GM10248 (cell line): ENCODE measurements around the gene UGT1A10.
"Not testable (repeated sequence)": the region's sequence is repeated elsewhere in the genome, so short reads cannot be mapped to it uniquely, and the experiment has no call there.

ENCODE experiments used
- CTCF ChIA-PET: fragments of 300-600 bp; sonication (Branson Sonifier 250); formaldehyde crosslinking; extraction: SDS; loops from one replicate; lab custom pipeline; 2021; ENCODE audit warnings: antibody characterized with exemption; lab: Yijun Ruan, JAX
- POLR2A ChIA-PET: fragments of 350-650 bp; sonication (Branson Sonifier 250); formaldehyde crosslinking; extraction: SDS; loops from one replicate; lab custom pipeline; 2020; ENCODE audit warnings: antibody characterized with exemption; lab: Yijun Ruan, JAX
- DNase-seq: peaks from one replicate; pipeline ENCODE4 v3.0.0; 2012; ENCODE audit errors: extremely low spot score
- TF ChIP-seq, protein P1 (sequence below): IDR thresholded peaks from 2 replicates; pipeline ENCODE4 v1.5.1; 2012; ENCODE audit warnings: mild to moderate bottlenecking, low read depth; ENCODE audit errors: extremely low read depth, missing control alignments, control extremely low read depth

UGT1A10 gene

DNA sequence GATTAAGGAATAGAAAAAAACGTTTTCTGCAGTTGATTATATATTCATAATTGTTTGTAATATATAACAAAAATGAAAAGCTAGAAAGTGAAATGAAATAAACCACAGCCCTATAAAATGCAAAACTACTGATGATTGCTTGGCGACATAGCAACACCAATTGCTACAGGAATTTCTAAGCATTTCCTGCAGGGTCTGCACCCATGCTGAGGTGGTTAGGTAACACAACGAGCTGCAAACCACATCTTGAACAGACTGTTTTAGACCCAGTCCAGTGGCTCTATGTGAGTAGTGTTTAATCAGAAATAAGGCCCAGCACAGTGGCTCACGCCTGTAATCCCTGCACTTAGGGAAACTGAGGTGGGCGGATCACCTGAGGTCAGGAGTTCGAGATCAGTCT, 18.3 kb downstream of the UGT1A10 start:
- ChIA-PET CTCF (no interaction called here), POLR2A (no interaction called here)
- TF ChIP-seq, protein P1, sequence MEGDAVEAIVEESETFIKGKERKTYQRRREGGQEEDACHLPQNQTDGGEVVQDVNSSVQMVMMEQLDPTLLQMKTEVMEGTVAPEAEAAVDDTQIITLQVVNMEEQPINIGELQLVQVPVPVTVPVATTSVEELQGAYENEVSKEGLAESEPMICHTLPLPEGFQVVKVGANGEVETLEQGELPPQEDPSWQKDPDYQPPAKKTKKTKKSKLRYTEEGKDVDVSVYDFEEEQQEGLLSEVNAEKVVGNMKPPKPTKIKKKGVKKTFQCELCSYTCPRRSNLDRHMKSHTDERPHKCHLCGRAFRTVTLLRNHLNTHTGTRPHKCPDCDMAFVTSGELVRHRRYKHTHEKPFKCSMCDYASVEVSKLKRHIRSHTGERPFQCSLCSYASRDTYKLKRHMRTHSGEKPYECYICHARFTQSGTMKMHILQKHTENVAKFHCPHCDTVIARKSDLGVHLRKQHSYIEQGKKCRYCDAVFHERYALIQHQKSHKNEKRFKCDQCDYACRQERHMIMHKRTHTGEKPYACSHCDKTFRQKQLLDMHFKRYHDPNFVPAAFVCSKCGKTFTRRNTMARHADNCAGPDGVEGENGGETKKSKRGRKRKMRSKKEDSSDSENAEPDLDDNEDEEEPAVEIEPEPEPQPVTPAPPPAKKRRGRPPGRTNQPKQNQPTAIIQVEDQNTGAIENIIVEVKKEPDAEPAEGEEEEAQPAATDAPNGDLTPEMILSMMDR: no peak
- no peak for DNase-seq

DNA sequence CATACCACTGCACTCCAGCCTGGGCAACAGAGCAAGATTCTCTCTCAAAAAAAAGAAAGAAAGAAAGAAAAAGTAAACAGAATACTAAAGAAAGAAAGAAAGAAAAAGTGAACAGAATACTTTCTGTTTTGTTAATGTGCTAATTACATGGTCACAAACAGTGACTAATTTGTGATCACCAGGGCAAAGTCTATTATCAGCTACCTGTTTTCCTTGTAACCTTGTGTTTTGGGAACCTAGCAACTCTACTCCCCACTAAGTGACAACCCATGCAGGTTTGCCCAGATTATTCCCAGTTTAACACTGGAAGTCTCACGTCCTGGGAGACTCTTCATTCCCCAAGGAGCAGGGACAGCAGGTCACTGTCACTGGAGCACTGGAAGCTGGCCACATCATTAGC, 18.8 kb downstream of the UGT1A10 start:
- POLR2A ChIA-PET: no interaction called here
- no peak for DNase-seq
- CTCF ChIA-PET: no interaction called here
- TF ChIP-seq, protein P1: no peak

DNA sequence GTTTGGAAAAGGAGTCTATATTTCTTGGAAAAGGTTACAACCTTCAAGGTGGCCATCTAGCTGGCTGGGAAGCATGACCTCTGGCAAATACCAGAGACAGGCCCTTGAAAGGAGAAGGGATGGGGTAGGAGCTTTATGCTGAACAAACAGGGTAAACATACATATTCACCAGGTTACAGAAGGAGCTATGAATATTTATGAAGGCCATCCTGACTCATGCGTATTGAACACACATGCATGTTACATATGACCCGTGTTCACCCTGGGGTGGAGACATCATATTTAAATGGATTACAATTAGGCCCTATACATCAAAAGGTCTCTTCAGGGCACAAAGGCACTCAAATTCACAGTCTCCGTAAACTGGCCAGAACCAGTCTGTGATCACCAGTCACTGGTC, 19.7 kb downstream of the UGT1A10 start:
- CTCF ChIA-PET, POLR2A ChIA-PET, DNase-seq: not testable (repeated sequence)

DNA sequence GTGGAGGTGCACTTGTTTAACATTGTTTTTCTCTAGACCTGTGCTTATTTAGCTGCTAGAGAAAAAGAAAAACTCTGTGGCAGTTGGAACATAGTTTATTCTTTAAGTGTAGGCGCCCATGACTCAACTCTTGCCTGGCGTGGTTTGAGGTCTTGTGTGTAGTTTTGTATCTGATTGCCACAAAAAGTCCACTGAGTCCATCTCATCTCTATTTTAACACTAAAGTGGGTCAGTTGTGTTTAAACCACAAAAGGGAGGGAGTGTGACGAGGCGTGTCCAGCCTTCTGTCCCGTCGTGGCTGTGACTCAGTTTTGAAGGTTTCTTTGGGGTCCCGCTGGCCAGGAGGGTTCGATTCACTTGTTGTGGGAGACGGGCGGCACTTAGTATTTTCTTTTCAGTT, 20.2 kb downstream of the UGT1A10 start:
- no peak for DNase-seq
- TF ChIP-seq, protein P1: no peak
- CTCF ChIA-PET: no interaction called here
- POLR2A ChIA-PET: no interaction called here

DNA sequence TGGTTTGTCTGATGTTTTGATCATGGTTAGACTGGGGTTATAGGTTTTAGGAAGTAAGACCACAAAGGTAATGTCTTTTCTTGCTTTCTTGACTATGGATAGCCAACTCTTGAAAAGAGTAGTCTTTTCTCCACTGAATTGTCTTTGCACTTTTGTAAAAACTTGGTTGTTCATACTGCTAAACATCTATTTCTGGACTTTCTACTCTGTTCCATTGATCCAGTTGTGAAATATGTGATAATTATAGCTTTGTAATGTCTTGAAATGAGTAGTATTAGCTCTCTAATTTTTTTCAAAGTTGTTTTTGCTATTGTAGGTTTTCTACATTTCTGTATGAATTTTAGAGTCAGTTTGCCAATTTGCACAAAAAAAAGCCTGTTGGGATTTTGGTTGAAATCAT, 22.4 kb downstream of the UGT1A10 start:
- POLR2A ChIA-PET: no interaction called here
- TF ChIP-seq, protein P1: no peak
- no peak for DNase-seq
- CTCF ChIA-PET: no interaction called here

DNA sequence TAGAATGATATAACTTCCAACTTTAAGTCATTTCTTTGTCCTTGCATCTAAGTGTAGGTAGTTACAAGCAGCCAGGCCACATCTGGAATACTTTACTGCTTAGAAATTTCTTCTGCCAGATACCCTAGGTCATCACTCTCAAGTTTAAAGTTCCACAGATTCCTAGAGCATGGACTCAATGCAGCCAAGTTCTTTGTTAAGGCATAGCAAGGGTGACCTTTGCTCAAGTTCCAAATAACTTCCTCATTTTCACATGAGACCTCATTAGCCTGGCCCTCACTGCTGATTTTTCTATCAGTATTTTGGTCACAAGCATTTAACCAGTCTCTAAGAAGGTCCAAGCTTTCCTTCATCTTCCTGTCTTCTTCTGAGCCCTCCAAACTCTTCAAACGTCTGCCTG, 27.7 kb downstream of the UGT1A10 start:
- ChIA-PET POLR2A (no interaction called here), CTCF (no interaction called here)
- TF ChIP-seq, protein P1: no peak

DNA sequence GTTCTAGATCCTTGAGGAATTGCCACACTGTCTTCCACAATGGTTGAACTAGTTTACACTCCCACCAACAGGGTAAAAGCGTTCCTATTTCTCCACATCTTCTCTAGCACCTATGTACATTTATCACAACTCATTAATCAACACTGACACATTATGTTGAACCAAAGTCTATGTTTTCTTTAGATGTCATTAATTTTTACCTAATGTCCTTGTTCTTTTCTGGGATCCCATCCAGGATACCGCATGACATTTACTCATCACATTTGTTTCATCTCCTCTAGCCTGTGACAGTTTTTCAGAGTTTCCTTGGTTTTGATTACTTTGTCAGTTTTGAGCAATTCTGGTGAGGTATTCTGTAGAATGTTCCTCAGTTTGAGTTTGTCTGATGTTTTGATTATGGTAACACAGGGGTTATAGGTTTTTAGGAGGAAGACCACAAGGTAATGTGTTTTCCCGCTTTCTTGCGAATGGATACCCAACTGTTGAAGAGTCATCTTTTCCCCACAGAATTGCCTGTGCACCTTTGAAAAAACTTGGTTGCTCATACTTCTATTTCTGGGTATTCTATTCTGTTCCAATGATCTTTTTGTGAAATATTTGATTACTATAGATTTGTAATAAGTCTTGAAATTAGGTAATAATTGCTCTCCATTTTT, 32.5 kb downstream of the UGT1A10 start:
- TF ChIP-seq, protein P1: no peak
- ChIA-PET POLR2A (no interaction called here), CTCF (no interaction called here)
- DNase-seq: no peak

More for the DNA sequence above, 27.7 kb downstream of the UGT1A10 start:
- no peak for DNase-seq
